T-helper 2 cell (primary cell): Measurements from ENCODE around the gene LIMCH1.
"Not testable (repeated sequence)": the region's sequence is repeated elsewhere in the genome, so short reads cannot be mapped to it uniquely, and the experiment has no call there.

ENCODE experiments used
- DNase-seq, 5 experiments: peaks; one replicate each; pipeline versions ENCODE4 v3.0.0 to v3.0.0-alpha.2; 2012 to 2022

LIMCH1 gene

DNA sequence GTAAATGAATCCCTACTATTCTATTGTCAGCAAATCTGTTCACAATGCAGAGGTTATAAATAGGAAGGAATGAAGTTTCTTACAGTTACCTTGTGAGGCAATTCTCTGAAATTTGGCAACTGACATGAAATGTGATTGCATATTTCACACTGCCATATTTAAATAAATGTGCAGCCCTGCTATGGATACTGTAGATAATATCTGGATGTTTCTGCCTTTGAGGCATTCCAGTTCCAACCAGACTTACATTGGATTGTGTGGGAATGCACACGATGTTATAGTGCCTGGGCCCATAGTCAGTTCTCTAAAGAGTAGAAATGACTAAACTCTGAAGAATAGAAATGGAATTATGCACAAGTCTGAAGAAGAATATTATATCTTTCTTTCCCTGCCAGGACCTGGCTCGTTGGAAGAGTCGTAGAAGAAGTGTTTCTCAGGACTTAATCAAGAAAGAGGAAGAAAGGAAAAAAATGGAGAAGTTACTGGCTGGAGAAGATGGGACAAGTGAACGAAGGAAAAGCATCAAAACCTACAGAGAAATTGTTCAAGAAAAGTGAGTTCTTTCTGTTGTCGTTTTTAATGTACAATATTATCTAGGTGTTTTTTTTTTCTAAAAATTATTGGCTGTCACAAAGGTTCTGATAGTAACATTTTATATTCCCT, 107.9 kb downstream of the LIMCH1 start:
- DNase-seq, result no peak

GRCh38 chr4:41646862-41647261, 108.9 kb downstream of the LIMCH1 start:
- DNase-seq, result no peak

DNA sequence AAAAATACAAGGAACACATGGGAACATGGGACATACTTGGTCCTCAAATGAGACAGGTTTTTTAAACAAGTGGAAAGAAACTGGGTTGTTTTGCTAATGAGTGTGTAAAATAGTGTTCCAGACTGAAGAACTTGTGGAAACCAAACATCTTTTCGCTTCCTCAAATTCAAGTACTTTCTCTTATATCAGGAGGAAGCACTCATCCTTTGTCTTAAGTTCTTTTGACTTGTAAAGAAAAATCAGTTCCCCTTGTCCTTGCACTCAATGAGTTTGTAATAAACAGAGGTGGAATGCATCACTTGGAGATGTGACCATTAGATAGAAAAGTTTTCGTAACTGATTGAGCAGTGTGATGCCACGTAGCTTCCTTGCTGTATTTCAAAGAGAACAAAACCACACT, 109.4 kb downstream of the LIMCH1 start:
- no peak for DNase-seq

DNA sequence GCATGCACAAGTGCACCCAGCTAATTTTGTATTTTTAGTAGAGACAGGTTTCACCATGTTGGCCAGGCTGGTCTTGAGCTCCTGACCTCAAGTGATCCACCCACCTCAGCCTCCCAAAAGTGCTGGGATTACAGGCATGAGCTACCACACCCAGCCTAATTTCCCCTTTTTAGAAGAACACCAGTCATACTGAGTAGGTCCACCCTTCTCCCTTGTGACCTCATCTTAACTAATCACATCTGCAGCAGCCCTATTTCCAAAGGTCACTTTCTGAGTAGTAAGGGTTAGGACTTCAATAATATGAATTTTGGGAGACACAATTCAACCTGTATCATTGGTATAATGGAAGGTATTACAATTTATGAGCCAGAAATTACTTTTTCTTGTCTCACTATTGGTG, 113.2 kb downstream of the LIMCH1 start:
- not testable (repeated sequence) for DNase-seq

- no peak for DNase-seq
These were observed 115.0 kb downstream of the LIMCH1 start for GRCh38 chr4:41652971-41653370.

GRCh38 chr4:41653523-41653922, 115.6 kb downstream of the LIMCH1 start:
- DNase-seq, result no peak

- no peak for DNase-seq
These were observed 117.2 kb downstream of the LIMCH1 start for GRCh38 chr4:41655177-41655576.

DNA sequence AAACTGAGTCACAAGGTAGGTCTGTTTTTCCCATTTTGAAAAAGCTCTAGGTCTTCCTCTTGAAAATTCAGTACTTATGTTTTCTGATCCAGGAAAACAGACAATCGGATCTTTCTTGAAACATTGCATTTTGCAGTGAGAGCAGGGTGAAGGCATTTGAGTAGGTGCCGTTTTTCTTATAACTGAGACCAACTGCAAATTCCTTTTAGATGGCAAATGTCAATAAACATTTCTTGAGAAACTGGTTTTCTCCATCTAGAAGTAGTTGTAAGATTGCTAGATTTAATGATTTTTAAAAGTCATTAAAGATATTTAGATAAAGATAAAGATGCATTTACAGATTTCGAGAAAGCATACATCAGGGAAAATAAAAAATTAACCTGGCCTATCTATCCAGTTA, 118.1 kb downstream of the LIMCH1 start:
- no peak for DNase-seq

GRCh38 chr4:41656572-41657520, 118.9 kb downstream of the LIMCH1 start:
- DNase-seq, result no peak

- DNase-seq, result no peak
These were observed 119.6 kb downstream of the LIMCH1 start for GRCh38 chr4:41657561-41657960.

- DNase-seq, result no peak
These were observed 120.2 kb downstream of the LIMCH1 start for GRCh38 chr4:41658163-41658562.

DNA sequence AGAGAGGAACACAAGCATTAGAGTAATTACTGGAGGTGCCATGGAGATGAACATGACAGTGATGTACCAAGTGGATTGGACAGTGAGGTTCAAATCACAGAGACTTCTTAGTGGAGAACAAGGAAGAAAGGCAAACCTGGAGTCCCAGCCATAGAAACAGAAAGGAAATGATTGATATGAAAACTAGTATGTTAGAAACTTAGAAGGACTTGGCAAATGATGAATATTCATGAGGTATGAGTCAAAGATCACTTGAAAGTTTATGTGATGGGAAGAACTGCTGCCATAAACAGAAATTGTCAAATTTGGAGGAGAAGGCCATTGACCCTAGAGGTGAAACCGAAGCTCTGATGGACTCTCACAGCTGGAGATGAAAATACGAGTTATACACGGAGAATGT, 122.4 kb downstream of the LIMCH1 start:
- no peak for DNase-seq

DNA sequence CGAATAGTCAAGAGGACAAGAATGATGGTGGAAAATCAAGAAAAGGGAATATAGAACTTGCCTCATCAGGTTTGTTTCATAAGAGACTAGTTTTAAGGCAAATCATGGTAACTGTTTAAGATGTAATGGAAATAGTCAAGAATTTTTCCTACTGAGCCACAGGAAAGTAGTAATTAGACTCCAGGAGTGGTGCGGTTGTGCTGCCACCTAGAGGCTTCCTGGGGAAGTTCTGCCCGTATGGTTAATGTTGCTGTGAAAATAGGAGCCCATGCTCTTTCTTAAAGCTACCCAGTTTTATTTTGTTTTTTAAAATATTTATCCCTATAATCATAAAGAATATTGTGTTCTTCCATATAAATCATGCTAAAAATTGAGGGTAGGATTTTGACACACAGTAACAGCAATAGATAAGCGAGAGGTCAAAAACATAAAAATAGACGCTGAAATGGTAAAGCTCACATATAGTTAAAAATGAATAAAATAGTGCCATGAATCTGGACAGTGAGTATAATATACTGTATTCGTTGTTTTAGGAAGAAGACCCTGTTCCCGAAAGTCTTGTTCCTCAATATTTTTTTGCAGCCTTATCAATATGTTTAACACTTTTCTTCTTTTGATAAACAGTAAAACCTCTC, 123.6 kb downstream of the LIMCH1 start:
- DNase-seq, result peak in 2 of 5 experiments; percentile 14 to 16

DNA sequence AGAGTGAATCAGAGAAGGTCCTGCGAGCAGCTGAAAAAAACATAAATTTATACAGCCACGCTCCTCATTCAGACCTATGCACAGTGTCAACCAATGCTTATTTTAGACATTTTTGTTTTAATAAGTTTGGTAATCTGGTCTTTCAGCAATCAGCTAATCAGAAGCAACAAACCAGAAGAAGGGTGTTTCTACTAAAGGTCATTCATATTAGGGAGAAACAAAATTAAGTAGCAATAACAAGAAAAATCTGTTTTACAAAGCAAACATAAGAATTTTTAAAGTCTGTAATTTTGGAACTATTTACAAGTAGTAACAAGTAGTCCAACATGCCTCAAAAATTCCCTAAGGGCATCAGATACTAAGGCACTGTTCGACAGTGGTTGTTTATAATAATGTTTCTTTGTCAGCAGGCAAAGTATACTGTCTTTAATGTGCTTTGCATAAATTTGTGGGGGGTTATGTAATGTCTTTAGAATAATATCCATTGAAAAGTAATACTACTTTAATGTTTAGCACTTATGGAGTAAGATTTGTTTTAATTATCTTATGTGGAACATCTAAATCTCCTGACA, 127.8 kb downstream of the LIMCH1 start:
- DNase-seq, result no peak

DNA sequence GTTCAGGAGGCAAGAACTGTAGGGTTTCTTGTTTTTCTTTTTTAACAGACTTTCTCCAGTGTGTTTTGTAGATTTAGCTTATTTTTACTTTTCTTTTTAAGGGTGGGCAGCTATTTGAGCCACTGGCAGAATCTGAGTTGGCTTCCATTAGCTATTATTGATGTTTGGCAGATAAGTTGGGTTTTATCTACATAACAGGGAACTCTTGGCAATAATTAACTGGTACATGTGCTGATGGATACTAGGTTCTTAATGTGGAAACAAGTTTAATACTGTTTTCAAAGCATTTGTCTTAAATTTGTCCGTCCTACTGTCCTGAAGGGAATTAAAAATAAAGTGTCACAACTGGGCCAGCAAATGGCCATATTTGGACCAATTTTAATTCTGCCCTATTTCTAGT, 130.1 kb downstream of the LIMCH1 start:
- DNase-seq, result no peak

DNA sequence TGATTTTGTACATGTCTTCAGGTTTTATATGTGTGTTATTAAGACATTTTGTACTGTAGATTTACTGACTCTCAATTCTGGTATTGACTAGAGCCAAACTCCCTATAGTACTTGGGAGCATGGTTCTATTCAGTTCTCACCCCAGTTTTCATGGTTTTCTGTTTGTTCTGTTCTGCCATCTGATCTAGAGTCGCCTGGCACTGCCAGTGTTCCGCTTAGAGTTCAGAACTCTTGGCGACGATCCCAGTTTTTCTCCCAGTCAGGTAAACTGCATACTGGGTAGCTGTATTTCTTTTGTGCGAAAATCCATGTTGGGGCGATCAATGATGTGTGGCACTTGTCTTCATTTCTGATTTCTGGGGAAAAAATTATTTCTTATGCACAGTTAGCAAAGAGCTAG, 132.6 kb downstream of the LIMCH1 start:
- no peak for DNase-seq

GRCh38 chr4:41670982-41671381, 133.0 kb downstream of the LIMCH1 start:
- DNase-seq, result no peak

DNA sequence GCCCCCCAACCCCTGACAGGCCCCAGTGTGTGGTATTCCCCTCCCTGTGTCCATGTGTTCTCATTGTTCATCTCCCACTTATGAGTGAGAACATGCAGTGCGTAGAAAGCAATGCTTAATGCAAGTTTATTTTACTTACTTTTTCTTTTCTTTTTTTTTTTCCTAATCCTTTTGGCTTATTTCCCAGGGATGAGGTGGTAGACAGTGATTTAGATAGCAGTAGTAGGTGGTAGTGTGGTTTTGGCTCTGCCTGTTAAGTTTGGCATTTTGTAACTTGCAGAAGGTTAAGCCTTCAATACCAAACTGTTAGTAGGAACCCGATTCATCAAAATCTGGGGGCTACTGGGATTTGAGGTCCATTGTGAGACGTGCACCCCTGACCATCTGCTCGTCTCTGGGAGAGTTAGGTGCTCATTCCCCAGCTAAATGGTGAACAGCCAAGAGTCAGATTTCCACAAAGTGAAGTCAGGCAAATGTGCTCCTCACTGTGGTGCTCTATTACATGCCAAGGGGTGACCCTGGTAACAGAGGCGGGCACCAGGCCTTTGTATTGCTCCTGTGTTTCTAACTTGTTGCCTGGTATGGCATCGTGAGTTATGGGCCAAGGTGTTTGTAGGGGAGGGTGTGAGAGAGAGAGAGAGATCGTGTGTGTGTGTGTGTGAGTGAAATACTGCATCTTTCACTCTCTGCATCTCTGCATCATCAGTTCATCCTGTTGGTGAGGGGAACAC, 140.3 kb downstream of the LIMCH1 start:
- no peak for DNase-seq

DNA sequence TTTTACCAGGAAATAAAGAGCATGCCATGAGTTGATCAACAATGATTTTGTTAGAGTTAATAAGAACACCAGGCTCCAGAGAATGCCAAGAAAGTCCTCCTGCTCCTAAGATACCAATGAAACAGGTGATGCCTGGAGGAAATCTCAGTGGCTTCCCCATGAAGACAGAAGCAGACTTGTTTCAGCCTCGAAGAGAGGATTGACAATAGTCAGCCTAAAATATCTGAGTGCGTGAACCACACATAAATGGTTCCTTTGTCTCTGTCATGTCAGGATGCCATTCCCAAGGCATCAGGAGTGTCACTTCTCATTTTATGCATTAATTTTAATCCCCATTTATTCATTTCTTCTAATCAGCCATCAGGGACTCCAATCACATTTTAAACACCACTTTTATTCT, 141.0 kb downstream of the LIMCH1 start:
- no peak for DNase-seq

DNA sequence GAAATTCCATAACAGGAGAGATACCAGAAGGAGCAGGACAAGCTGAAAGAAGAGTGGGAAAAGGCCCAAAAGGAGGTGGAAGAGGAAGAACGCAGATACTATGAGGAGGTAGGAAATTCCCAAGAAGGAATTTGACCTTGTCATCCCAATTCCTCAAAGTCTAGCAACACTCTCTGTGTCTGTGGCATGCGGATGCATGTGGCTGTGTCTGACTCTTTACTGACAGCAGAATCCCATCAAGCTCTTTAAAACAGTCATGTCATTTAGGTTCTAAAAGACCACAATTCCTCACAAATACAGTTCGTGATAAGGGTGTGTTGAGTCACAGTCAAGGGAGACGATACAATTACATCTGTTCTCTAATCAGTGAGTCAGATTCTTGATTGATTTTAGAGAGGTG, 142.0 kb downstream of the LIMCH1 start:
- DNase-seq, result no peak

GRCh38 chr4:41681054-41681453, 143.1 kb downstream of the LIMCH1 start:
- no peak for DNase-seq

DNA sequence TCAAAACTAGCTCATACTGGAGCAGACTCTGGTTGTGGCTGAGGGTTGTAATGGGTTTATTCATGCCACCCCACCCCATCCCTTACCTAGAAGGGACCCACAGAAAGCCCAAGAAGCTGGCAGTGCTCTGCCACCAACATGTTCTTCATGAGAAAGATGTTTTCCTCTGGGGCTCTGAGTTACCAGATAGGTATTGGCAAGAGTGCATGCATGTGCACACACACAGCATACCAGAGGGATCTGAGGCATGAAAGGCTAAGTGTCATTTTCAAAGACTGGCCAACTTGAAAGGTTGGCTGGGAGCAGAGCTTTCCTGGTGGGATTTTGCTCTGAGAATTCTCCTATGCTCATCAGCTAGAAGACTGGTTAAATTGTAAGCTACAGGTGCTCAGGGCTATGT, 145.4 kb downstream of the LIMCH1 start:
- DNase-seq, result no peak

- DNase-seq, result no peak
These were observed 148.9 kb downstream of the LIMCH1 start for GRCh38 chr4:41686893-41687292.
